Natural killer cell treated with Interleukin-12 subunit alpha and Interleukin-12 subunit beta and Interleukin-15 and Interleukin-18, amount 100 ng/mL, for 72 hours (primary cell): Measurements from ENCODE around the gene TAF10. TPM values are rescaled to one million over a fixed set of nuclear protein-coding genes. Genes with fewer than 3 reads are reported as not detected.

Source experiments
- ATAC-seq, 2 donors: fragments of 150-1000 bp; cut with Tn5 transposase in 1 of 2; sonication (Bioruptor Pico), chemical (Tn5 transposase) in 1 of 2; 2 replicates each; pipeline ENCODE4 v1.10.0; 2021
- DNase-seq: peaks from one replicate; pipeline ENCODE4 v3.0.0; 2022; ENCODE audit warnings: low spot score
- H3K27ac Mint-ChIP-seq, 2 donors: 1 replicate in 1 of 2; 2 replicates in 1 of 2; pipeline ENCODE4 v1.8.0; 2022; ENCODE audit warnings: mixed read lengths in 2 of 2, mild to moderate bottlenecking in 1 of 2, moderate library complexity in 1 of 2
- H3K27me3 Mint-ChIP-seq, 2 donors: 1 replicate in 1 of 2; 2 replicates in 1 of 2; pipeline ENCODE4 v1.8.0; 2022; ENCODE audit warnings: mixed read lengths in 2 of 2
- H3K36me3 Mint-ChIP-seq: one replicate; pipeline ENCODE4 v1.8.0; 2022; ENCODE audit warnings: mixed read lengths
- H3K4me1 Mint-ChIP-seq, 2 donors: 1 replicate in 1 of 2; 2 replicates in 1 of 2; pipeline ENCODE4 v1.8.0; 2022; ENCODE audit warnings: low read depth in 2 of 2, mixed read lengths in 2 of 2, mild to moderate bottlenecking in 1 of 2
- H3K4me3 Mint-ChIP-seq: one replicate; pipeline ENCODE4 v1.8.0; 2022; ENCODE audit warnings: mixed read lengths
- H3K9me3 Mint-ChIP-seq: 2 replicates; pipeline ENCODE4 v1.8.0; 2022; ENCODE audit warnings: mixed read lengths
- total RNA-seq, 2 donors: library from RNA; stranded (reverse); gene quantifications; one replicate each; pipeline ENCODE4 v1.2.3, GENCODE V29; 2022

Gene TAF10
- total RNA-seq, 2 donors from 2014 or later, result 118 to 152 TPM

DNA sequence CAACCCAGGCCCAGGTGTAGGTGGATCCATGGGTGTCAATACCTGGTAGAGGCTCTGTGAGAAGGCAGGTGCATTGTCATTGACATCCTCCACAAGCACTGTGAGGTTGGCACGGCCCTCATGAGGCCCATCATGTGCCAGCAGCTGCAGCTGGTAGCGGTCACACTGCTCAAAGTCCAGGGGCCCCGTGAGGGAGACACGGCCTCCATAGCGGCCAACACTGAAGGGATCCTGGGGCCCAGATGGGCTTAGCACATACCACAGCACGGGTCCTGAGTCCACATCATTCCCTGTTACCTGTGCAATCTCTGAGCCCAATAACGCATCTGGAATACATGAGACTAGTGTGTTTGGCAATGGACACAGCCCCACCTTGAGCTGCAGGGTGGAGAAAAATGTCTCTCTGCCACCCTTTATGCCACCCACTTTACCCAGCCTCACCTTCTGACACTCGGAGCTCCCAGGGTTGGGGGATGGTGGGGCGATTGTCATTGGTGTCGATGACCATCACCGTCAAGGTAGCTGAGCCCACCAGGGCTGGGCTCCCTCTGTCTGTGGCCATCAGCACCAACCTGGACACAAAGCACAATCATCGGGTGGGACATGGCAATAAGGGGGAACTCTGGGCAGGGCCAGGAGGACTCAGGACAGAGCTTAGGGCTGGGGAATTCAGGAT lies 13.3 kb upstream of the TAF10 start:
- no peaks in the 10 kb centered on the region for H3K9me3 Mint-ChIP-seq
- ATAC-seq, result no peak
- H3K4me3 Mint-ChIP-seq, result no peak overlapping the region
- no peak for DNase-seq
- H3K27me3 Mint-ChIP-seq, result no peaks in the 10 kb centered on the region
- no peaks in the 10 kb centered on the region for H3K36me3 Mint-ChIP-seq
- peaks cover 10 to 20% of the 10 kb centered on the region in 2 donors for H3K4me1 Mint-ChIP-seq
- H3K27ac Mint-ChIP-seq, result no peak overlapping the region

GRCh38 chr11:6623391-6624363 lies 11.7 kb upstream of the TAF10 start:
- H3K36me3 Mint-ChIP-seq, result no peaks in the 10 kb centered on the region
- ATAC-seq (no peak), DNase-seq (no peak)
- H3K9me3 Mint-ChIP-seq, result no peaks in the 10 kb centered on the region
- no peaks in the 10 kb centered on the region for H3K27me3 Mint-ChIP-seq
- no peak overlapping the region for H3K27ac Mint-ChIP-seq
- no peak overlapping the region for H3K4me3 Mint-ChIP-seq
- peaks cover 10 to 20% of the 10 kb centered on the region in 2 donors for H3K4me1 Mint-ChIP-seq

- Mint-ChIP-seq H3K36me3 (no peaks in the 10 kb centered on the region), H3K4me3 (no peak overlapping the region), H3K9me3 (no peaks in the 10 kb centered on the region), H3K27me3 (no peaks in the 10 kb centered on the region), H3K27ac (no peak overlapping the region), H3K4me1 (peaks cover 3 to 13% of the 10 kb centered on the region in 2 donors)
- ATAC-seq (no peak), DNase-seq (no peak)
These were observed 10.5 kb upstream of the TAF10 start for GRCh38 chr11:6622261-6623171.

- no peak overlapping the region for H3K4me3 Mint-ChIP-seq
- H3K36me3 Mint-ChIP-seq, result no peaks in the 10 kb centered on the region
These were observed 9.7 kb upstream of the TAF10 start for GRCh38 chr11:6621711-6622211.

GRCh38 chr11:6620636-6621035 lies 8.6 kb upstream of the TAF10 start:
- ATAC-seq (no peak), DNase-seq (no peak)
- H3K36me3 Mint-ChIP-seq, result peaks cover 5% of the 10 kb centered on the region
- no peak overlapping the region for H3K4me3 Mint-ChIP-seq
- H3K4me1 Mint-ChIP-seq, result peaks cover 11 to 14% of the 10 kb centered on the region in 2 donors
- no peaks in the 10 kb centered on the region for H3K9me3 Mint-ChIP-seq
- H3K27ac Mint-ChIP-seq, result no peak overlapping the region
- no peaks in the 10 kb centered on the region for H3K27me3 Mint-ChIP-seq

More at GRCh38 chr11:6621711-6622211, 9.7 kb upstream of the TAF10 start:
- ATAC-seq (no peak), DNase-seq (no peak)
- Mint-ChIP-seq H3K27me3 (no peaks in the 10 kb centered on the region), H3K9me3 (no peaks in the 10 kb centered on the region), H3K4me1 (peaks cover 1 to 12% of the 10 kb centered on the region in 2 donors), H3K27ac (no peak overlapping the region)

GRCh38 chr11:6619004-6619745 lies 7.2 kb upstream of the TAF10 start, which contains the start of gene TPP1:
TPP1 (minus strand) TSS chr11:6619422; CDS start chr11:6619400, 22 bp downstream.
- H3K27me3 Mint-ChIP-seq, result no peaks in the 10 kb centered on the region
- peaks cover 10% of the 10 kb centered on the region for H3K36me3 Mint-ChIP-seq
- no peaks in the 10 kb centered on the region for H3K9me3 Mint-ChIP-seq
- no peak within 1 kb of the TSS for H3K27ac Mint-ChIP-seq
- DNase-seq (peak; percentile 93), ATAC-seq (peak; percentile 96 to 98)
- H3K4me1 Mint-ChIP-seq, result peaks cover 14 to 15% of the 10 kb centered on the region in 2 donors
- no peak within 1 kb of the TSS for H3K4me3 Mint-ChIP-seq

- H3K27ac Mint-ChIP-seq, result no peak overlapping the region
These were observed 6.3 kb upstream of the TAF10 start for GRCh38 chr11:6618117-6619003.

DNA sequence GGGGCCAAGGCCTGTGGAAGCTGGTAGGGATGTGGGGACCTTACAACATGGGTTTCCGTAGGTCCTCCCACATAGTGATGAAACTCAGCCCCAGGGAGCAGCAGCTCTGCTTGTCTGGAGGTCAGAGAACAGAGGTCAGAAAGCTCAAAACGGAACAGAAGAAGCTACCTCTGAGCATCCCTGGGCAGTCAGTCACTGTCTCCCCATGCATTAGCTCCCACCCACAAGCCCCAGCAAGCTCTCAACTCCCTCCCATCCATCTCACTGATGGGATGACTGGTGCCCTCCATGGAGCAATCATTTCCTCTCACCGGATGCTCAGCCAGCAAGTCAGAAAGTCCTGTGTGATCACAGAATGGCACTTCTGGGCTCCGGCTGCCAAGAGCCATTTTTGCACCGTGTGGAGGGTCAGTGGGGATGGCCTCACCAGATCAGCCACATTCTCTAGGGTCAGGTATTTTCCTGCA lies 5.3 kb upstream of the TAF10 start:
- Mint-ChIP-seq H3K36me3 (peaks cover 10% of the 10 kb centered on the region), H3K9me3 (no peaks in the 10 kb centered on the region), H3K4me3 (no peak overlapping the region), H3K27me3 (no peaks in the 10 kb centered on the region), H3K4me1 (peaks cover 14 to 15% of the 10 kb centered on the region in 2 donors), H3K27ac (no peak overlapping the region)
- ATAC-seq, result no peak
- peak; percentile 51 for DNase-seq

More at GRCh38 chr11:6618117-6619003, 6.3 kb upstream of the TAF10 start:
- no peaks in the 10 kb centered on the region for H3K9me3 Mint-ChIP-seq
- H3K36me3 Mint-ChIP-seq, result peaks cover 10% of the 10 kb centered on the region
- H3K27me3 Mint-ChIP-seq, result no peaks in the 10 kb centered on the region
- peak; percentile 66 to 76 for ATAC-seq
- no peak overlapping the region for H3K4me3 Mint-ChIP-seq
- DNase-seq, result peak; percentile 83
- peaks cover 14 to 15% of the 10 kb centered on the region in 2 donors for H3K4me1 Mint-ChIP-seq

DNA sequence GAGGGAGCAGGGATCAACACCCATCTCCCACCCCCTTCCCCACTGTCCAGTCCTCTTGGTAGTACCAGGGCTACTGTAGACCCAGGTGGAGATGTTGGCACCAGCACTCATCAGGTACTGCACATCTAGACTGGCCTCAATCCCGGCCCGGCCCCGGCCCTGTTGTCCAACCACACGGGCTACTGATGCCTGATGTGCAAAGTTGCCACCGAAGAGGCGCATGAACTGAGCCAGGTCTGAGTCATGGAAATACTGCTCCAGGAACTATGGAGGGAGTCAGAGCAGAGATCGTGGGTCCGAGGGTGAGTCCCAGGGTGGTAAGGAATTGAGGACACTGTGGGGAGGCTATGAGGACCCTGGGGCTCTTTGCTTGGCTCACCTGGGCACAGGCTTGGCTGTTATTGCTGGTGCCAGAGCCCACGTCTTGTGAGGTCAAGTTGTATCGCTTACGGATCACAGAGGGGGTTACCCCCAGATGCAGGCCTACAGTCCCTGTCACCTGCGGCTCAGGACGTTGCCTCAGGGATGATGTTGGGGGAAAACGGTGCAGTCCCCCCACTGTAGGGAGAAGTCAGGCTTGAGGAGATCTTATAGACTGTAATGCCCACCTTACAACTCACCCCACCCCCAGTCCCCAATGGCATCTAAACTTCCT lies 4.7 kb upstream of the TAF10 start:
- peak; percentile 55 for DNase-seq
- Mint-ChIP-seq H3K4me3 (peak overlapping the region; percentile 55), H3K9me3 (no peaks in the 10 kb centered on the region), H3K27me3 (no peaks in the 10 kb centered on the region), H3K36me3 (peaks cover 10% of the 10 kb centered on the region), H3K4me1 (peaks cover 14 to 15% of the 10 kb centered on the region in 2 donors), H3K27ac (peak overlapping the region; percentile 0 to 58)
- ATAC-seq, result no peak

DNA sequence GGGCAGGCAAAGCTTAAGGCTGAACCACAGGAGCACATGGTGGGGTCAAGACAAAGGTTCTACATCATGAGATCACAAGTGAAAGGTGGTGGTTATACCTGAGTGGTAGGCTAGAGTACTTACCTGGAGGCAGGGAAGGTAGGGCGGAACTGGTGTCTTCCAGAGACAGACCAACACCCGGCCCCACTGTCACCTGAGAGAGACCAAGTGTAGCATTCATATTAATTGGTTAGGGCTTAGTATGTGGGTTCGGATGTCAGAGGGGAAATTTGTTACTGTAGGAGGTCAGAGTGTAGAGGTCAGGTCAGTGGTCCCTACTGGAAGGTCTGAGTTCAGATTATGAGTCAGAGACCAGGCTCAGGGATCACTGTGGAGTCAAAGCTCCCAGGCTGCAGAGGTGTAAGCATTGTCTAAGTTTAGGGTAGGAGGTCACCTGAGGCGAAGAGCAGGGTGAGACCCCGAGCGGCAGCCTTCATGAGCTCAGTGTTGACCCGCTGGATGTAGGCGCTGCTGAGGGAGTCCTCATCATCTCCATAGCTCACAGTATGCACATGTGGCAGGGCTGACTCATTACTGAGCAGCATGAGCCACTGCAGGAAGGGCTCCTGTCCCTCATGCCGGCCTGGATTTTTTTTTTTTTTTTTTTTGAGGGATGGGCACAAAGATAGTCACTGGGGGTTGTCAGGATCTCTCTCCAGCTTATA lies 4.0 kb upstream of the TAF10 start:
- ATAC-seq (no peak), DNase-seq (peak; percentile 23)
- Mint-ChIP-seq H3K36me3 (peaks cover 10% of the 10 kb centered on the region), H3K4me3 (no peak overlapping the region), H3K27me3 (no peaks in the 10 kb centered on the region), H3K9me3 (no peaks in the 10 kb centered on the region), H3K4me1 (peaks cover 19 to 20% of the 10 kb centered on the region in 2 donors), H3K27ac (peak overlapping the region; percentile 3 to 58)

DNA sequence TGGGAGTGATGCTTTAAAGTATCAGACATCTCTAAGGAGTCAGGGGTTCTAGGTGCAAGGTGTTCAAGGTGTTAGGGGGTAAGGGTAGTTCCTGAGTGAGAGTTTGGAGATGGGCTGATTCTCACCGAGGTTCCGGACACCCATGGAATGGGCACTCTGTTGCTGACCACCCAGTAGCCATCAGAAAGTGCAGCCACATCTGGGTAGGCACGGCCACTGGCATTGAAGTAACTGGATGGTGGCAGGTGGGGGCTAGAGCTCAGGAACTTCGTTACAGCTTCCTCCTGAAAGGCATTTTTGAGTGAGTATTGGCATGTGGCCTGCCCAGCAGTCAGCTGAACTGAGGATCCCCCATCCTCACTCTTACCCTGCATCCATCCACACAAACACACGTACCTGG lies 3.0 kb upstream of the TAF10 start:
- DNase-seq, result peak; percentile 16
- ATAC-seq, result no peak
- H3K4me3 Mint-ChIP-seq, result no peak overlapping the region
- H3K36me3 Mint-ChIP-seq, result peaks cover 11% of the 10 kb centered on the region
- H3K9me3 Mint-ChIP-seq, result no peaks in the 10 kb centered on the region
- peak overlapping the region; percentile 3 to 58 for H3K27ac Mint-ChIP-seq
- peaks cover 22 to 25% of the 10 kb centered on the region in 2 donors for H3K4me1 Mint-ChIP-seq
- H3K27me3 Mint-ChIP-seq, result no peaks in the 10 kb centered on the region
